HG02588 (cell line): ENCODE results near the gene VARS2.
"Not testable (repeated sequence)": the region's sequence is repeated elsewhere in the genome, so short reads cannot be mapped to it uniquely, and the experiment has no call there.

Experiments used
- ATAC-seq: cut with Tn5 transposase; IDR thresholded peaks from one replicate; pipeline ENCODE4 v1.9.1; 2021; ENCODE audit warnings: mild to moderate bottlenecking, moderate library complexity; ENCODE audit not compliant: unreplicated experiment

Gene VARS2

GRCh38 chr6:30914076-30914853 is at the start of gene VARS2:
VARS2 (plus strand) TSS chr6:30914238; CDS start chr6:30914837, 599 bp downstream.
- peak; percentile 90 for ATAC-seq

- no peak for ATAC-seq
Measured at GRCh38 chr6:30864325-30864724, 49.7 kb upstream of the VARS2 start.

- not testable (repeated sequence) for ATAC-seq
Measured at GRCh38 chr6:30869241-30869749, 44.7 kb upstream of the VARS2 start.

- no peak for ATAC-seq
Measured at GRCh38 chr6:30870546-30870945, 43.5 kb upstream of the VARS2 start.

GRCh38 chr6:30871592-30872183 is 42.4 kb upstream of the VARS2 start:
- no peak for ATAC-seq

GRCh38 chr6:30873137-30873640 is 40.8 kb upstream of the VARS2 start:
- ATAC-seq = no peak

- ATAC-seq = not testable (repeated sequence)
Measured at GRCh38 chr6:30873795-30874194, 40.2 kb upstream of the VARS2 start.

- no peak for ATAC-seq
Measured at GRCh38 chr6:30875244-30876038, 38.6 kb upstream of the VARS2 start.

- ATAC-seq = no peak
Measured at GRCh38 chr6:30876039-30876730, 37.9 kb upstream of the VARS2 start.

- no peak for ATAC-seq
Measured at GRCh38 chr6:30877419-30878262, 36.4 kb upstream of the VARS2 start.

- ATAC-seq = no peak
Measured at GRCh38 chr6:30879684-30880427, 34.2 kb upstream of the VARS2 start.

GRCh38 chr6:30880698-30881252 is 33.3 kb upstream of the VARS2 start:
- no peak for ATAC-seq

GRCh38 chr6:30881392-30882203 is 32.4 kb upstream of the VARS2 start:
- ATAC-seq = no peak

GRCh38 chr6:30882204-30882758 is 31.8 kb upstream of the VARS2 start:
- ATAC-seq = no peak

GRCh38 chr6:30882759-30883684 is 31.0 kb upstream of the VARS2 start:
- no peak for ATAC-seq

GRCh38 chr6:30883685-30884520 is 30.1 kb upstream of the VARS2 start, which contains the start of gene DDR1:
DDR1 (plus strand) TSS chr6:30884519; CDS start chr6:30888730, 4,211 bp downstream.
- ATAC-seq = no peak
